ENCODE results near the gene KY. TPM values are rescaled to one million over a fixed set of nuclear protein-coding genes. Genes with fewer than 3 reads are reported as not detected.

The KY gene
- total and polyA plus RNA-seq, 2 donors (not counting 1 experiment from before 2014, with no cell fraction given): not detected

DNA sequence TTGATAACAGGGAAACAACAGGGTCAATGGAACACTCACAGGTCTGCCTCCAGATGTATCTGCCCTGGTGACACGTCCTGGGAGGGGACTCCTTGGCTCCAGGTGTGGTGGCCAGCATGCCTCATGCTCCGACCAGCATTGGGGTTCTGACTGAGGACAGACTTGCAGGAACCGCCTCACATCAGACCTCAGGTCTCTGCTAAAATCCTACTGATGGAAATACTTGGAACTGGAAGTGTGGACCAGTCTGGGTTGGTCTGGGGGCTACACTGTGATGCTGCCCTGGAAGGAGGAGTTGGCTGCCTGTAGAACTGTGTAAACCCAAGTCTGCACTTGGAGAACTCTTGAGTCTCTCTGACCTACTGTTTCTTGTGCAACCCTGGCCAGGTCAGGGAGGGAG, 17.1 kb upstream of the KY start:
- intact Hi-C loops (cut with micrococcal nuclease): no loop called here
- CTCF ChIA-PET: no interaction called here
- no peak overlapping the region for H3K27ac ChIP-seq (ENCODE audit: low read length in 2 of 2)
- peaks cover 0 to 6% (median 0%) of the 10 kb centered on the region in 3 donors for H3K9me3 ChIP-seq (ENCODE audit: control extremely low read depth in 1 of 3, control insufficient read depth in 2 of 3, insufficient read depth in 1 of 3, low read length in 2 of 3)
- no peaks in the 10 kb centered on the region for H3K27me3 ChIP-seq (replicated peaks in 1 of 4; ENCODE audit: control extremely low read depth in 1 of 4, control insufficient read depth in 3 of 4, insufficient read depth in 4 of 4, low read length in 3 of 4)
- ATAC-seq (ENCODE audit: low read depth) (no peak), DNase-seq (no peak)
- H2AFZ ChIP-seq (ENCODE audit: insufficient read depth, low read depth, low read length, poor library complexity, severe bottlenecking): no peak overlapping the region
- no peaks in the 10 kb centered on the region for H3K36me3 ChIP-seq (replicated peaks in 1 of 2; ENCODE audit: control extremely low read depth in 1 of 2, control insufficient read depth in 1 of 2, extremely low read depth in 1 of 2, insufficient read depth in 2 of 2, low read length in 1 of 2)
- no peaks in the 10 kb centered on the region for H4K20me1 ChIP-seq (ENCODE audit: control insufficient read depth, insufficient read depth, low read length, poor library complexity, severe bottlenecking)
- H3K4me3 ChIP-seq (ENCODE audit: control extremely low read depth in 1 of 5, extremely low read depth in 1 of 5, insufficient read depth in 1 of 5, low read depth in 2 of 5, low read length in 4 of 5): no peak overlapping the region
- no peaks in the 10 kb centered on the region for H3K4me1 ChIP-seq (ENCODE audit: control insufficient read depth in 2 of 2, insufficient read depth in 2 of 2, low read length in 2 of 2)
- Mint-ChIP-seq H3K27ac (no peak overlapping the region), H3K4me3 (no peak overlapping the region), H3K9me3 (ENCODE audit: insufficient read depth) (peaks cover 6% of the 10 kb centered on the region), H3K4me1 (no peaks in the 10 kb centered on the region), H3K27me3 (peaks cover 11% of the 10 kb centered on the region)
- POLR2A ChIA-PET: no interaction called here
- no peak overlapping the region for H3K9ac ChIP-seq (ENCODE audit: low read length)
- H3K79me2 ChIP-seq (ENCODE audit: control insufficient read depth, insufficient read depth, low read length): no peaks in the 10 kb centered on the region
- no peak for TF ChIP-seq EZH2 (IDR thresholded peaks at IDR 0.05; ENCODE audit: borderline replicate concordance, insufficient read depth, low read depth, low read length, poor library complexity, severe bottlenecking)
- TF ChIP-seq, protein P1, sequence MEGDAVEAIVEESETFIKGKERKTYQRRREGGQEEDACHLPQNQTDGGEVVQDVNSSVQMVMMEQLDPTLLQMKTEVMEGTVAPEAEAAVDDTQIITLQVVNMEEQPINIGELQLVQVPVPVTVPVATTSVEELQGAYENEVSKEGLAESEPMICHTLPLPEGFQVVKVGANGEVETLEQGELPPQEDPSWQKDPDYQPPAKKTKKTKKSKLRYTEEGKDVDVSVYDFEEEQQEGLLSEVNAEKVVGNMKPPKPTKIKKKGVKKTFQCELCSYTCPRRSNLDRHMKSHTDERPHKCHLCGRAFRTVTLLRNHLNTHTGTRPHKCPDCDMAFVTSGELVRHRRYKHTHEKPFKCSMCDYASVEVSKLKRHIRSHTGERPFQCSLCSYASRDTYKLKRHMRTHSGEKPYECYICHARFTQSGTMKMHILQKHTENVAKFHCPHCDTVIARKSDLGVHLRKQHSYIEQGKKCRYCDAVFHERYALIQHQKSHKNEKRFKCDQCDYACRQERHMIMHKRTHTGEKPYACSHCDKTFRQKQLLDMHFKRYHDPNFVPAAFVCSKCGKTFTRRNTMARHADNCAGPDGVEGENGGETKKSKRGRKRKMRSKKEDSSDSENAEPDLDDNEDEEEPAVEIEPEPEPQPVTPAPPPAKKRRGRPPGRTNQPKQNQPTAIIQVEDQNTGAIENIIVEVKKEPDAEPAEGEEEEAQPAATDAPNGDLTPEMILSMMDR (IDR thresholded peaks at IDR 0.05): no peak
- 61% methylated on average over 3 of the region's 3 CpGs for WGBS (ENCODE audit: insufficient coverage)
- H3K4me2 ChIP-seq (replicated peaks; ENCODE audit: low read depth, low read length, poor library complexity, severe bottlenecking): no peak overlapping the region

DNA sequence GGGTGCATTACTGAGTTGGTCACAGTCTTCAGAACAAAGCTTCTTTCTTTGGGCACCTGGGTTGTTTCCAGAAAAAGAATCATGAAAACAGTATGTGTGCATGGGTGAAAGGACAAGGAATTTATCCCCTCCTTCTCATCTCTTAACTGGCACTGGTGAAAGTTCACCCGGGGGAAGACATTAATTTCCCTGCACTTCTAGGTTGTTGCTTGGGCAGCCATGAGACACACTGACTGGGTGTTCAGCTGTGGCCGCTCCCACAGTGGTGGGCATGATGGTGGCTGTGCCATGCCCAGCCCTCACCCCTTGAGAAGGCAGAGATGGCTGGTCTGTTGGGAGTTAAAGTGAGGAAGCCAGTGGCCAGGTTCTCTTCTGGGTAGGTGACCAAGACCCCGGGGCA, 16.6 kb upstream of the KY start:
- H3K4me3 ChIP-seq (ENCODE audit: control extremely low read depth in 1 of 5, extremely low read depth in 1 of 5, insufficient read depth in 1 of 5, low read depth in 2 of 5, low read length in 4 of 5): no peak overlapping the region
- no peaks in the 10 kb centered on the region for H3K4me1 Mint-ChIP-seq

More for the DNA sequence above, 16.6 kb upstream of the KY start:
- no peak overlapping the region for H3K9ac ChIP-seq (ENCODE audit: low read length)
- DNase-seq (no peak), ATAC-seq (ENCODE audit: low read depth) (no peak)
- no peak overlapping the region for H3K27ac ChIP-seq (ENCODE audit: low read length in 2 of 2)
- Mint-ChIP-seq H3K27me3 (peaks cover 8% of the 10 kb centered on the region), H3K4me3 (no peak overlapping the region), H3K27ac (no peak overlapping the region), H3K9me3 (ENCODE audit: insufficient read depth) (peaks cover 2% of the 10 kb centered on the region)
- no peaks in the 10 kb centered on the region for H3K79me2 ChIP-seq (ENCODE audit: control insufficient read depth, insufficient read depth, low read length)
- intact Hi-C loops (cut with micrococcal nuclease): no loop called here
- no peak overlapping the region for H3K4me2 ChIP-seq (replicated peaks; ENCODE audit: low read depth, low read length, poor library complexity, severe bottlenecking)
- ChIA-PET CTCF (no interaction called here), POLR2A (no interaction called here)
- TF ChIP-seq, protein P1 (IDR thresholded peaks at IDR 0.05): no peak
- TF ChIP-seq EZH2 (IDR thresholded peaks at IDR 0.05; ENCODE audit: borderline replicate concordance, insufficient read depth, low read depth, low read length, poor library complexity, severe bottlenecking): no peak
- no peaks in the 10 kb centered on the region for H3K36me3 ChIP-seq (replicated peaks in 1 of 2; ENCODE audit: control extremely low read depth in 1 of 2, control insufficient read depth in 1 of 2, extremely low read depth in 1 of 2, insufficient read depth in 2 of 2, low read length in 1 of 2)
- no peak overlapping the region for H2AFZ ChIP-seq (ENCODE audit: insufficient read depth, low read depth, low read length, poor library complexity, severe bottlenecking)
- peaks cover 0 to 9% (median 0%) of the 10 kb centered on the region in 3 donors for H3K9me3 ChIP-seq (ENCODE audit: control extremely low read depth in 1 of 3, control insufficient read depth in 2 of 3, insufficient read depth in 1 of 3, low read length in 2 of 3)
- H3K27me3 ChIP-seq (replicated peaks in 1 of 4; ENCODE audit: control extremely low read depth in 1 of 4, control insufficient read depth in 3 of 4, insufficient read depth in 4 of 4, low read length in 3 of 4): no peaks in the 10 kb centered on the region
- no peaks in the 10 kb centered on the region for H3K4me1 ChIP-seq (ENCODE audit: control insufficient read depth in 2 of 2, insufficient read depth in 2 of 2, low read length in 2 of 2)
- 83% methylated on average over 2 of the region's 3 CpGs for WGBS (ENCODE audit: insufficient coverage)
- H4K20me1 ChIP-seq (ENCODE audit: control insufficient read depth, insufficient read depth, low read length, poor library complexity, severe bottlenecking): no peaks in the 10 kb centered on the region

Data from B cell (primary cell).